GM12874 (cell line): ENCODE data around the gene USP43.

Experiments
- CTCF ChIP-seq: IDR thresholded peaks from 2 replicates; pipeline ENCODE4 v1.5.1; 2011; ENCODE audit warnings: low read depth, mild to moderate bottlenecking, control low read depth, low read length, moderate library complexity; ENCODE audit not compliant: insufficient read depth

USP43 gene

GRCh38 chr17:9671559-9671958 lies 26.2 kb downstream of the USP43 start:
- TF ChIP-seq CTCF: no peak

- TF ChIP-seq CTCF: no peak
Measured at GRCh38 chr17:9672266-9672665, 26.9 kb downstream of the USP43 start.

GRCh38 chr17:9672691-9673090 lies 27.4 kb downstream of the USP43 start:
- no peak for TF ChIP-seq CTCF

- no peak for TF ChIP-seq CTCF
Measured at GRCh38 chr17:9676084-9676483, 30.8 kb downstream of the USP43 start.

- no peak for TF ChIP-seq CTCF
Measured at GRCh38 chr17:9676820-9677310, 31.5 kb downstream of the USP43 start.

GRCh38 chr17:9677411-9677810 lies 32.1 kb downstream of the USP43 start:
- no peak for TF ChIP-seq CTCF

- TF ChIP-seq CTCF: no peak
Measured at GRCh38 chr17:9677896-9678295, 32.6 kb downstream of the USP43 start.

- no peak for TF ChIP-seq CTCF
Measured at GRCh38 chr17:9684955-9685621, 39.8 kb downstream of the USP43 start.
